ENCODE measurements around the gene FAM234A. TPM values are rescaled to one million over a fixed set of nuclear protein-coding genes. Genes with fewer than 3 reads are reported as not detected.

Gene FAM234A
- total RNA-seq, result 76.9 and 86.8 TPM in 2 replicates

GRCh38 chr16:234468-235305 lies at the start of gene FAM234A:
Gene FAM234A, plus strand, starts transcription at chr16:234821. Its CDS starts 19,593 bp downstream, at chr16:254414.

GRCh38 chr16:228852-229730 lies 5.5 kb upstream of the FAM234A start, which contains the start of gene LUC7L:
Gene LUC7L, minus strand, starts transcription at chr16:229449. Its CDS starts 110 bp downstream, at chr16:229339.

GRCh38 chr16:275786-276232 lies 41.2 kb downstream of the FAM234A start, which contains the start of gene RGS11:
Gene RGS11, minus strand, starts transcription at chr16:275944. Its CDS starts 33 bp downstream, at chr16:275911.

GRCh38 chr16:280552-280951 lies 45.9 kb downstream of the FAM234A start, which contains the start of gene ARHGDIG:
Gene ARHGDIG, plus strand, starts transcription at chr16:280591. Its CDS starts 90 bp downstream, at chr16:280681.

GRCh38 chr16:283033-283805 lies 48.6 kb downstream of the FAM234A start, which contains the start of gene PDIA2:
Gene PDIA2, plus strand, starts transcription at chr16:283164. Its CDS starts 6 bp downstream, at chr16:283170.

Other genes starting within 250 kb of the FAM234A start
- gene POLR3K, start 181.2 kb upstream of the FAM234A start, total RNA-seq, result 7.9 and 8.2 TPM in 2 replicates
- 55.0 and 59.3 TPM in 2 replicates for gene SNRNP25, start 181.0 kb upstream of the FAM234A start, total RNA-seq
- 28.2 and 34.0 TPM in 2 replicates for gene RHBDF1, start 162.2 kb upstream of the FAM234A start, total RNA-seq
- gene MPG, start 156.6 kb upstream of the FAM234A start, total RNA-seq, result 166 and 188 TPM in 2 replicates
- gene NPRL3, start 96.1 kb upstream of the FAM234A start, total RNA-seq, result 12.9 and 14.4 TPM in 2 replicates
- gene HBZ, start 82.2 kb upstream of the FAM234A start, total RNA-seq, result not detected in 2 replicates
- gene HBM, start 68.8 kb upstream of the FAM234A start, total RNA-seq, result not detected in 2 replicates
- gene HBA2, start 61.9 kb upstream of the FAM234A start, total RNA-seq, result 1.6 and 1.7 TPM in 2 replicates
- gene HBA1, start 58.1 kb upstream of the FAM234A start, total RNA-seq, result not detected in 2 replicates
- gene HBQ1, start 54.4 kb upstream of the FAM234A start, total RNA-seq, result 1.2 and 1.9 TPM in 2 replicates
- gene LUC7L, start 5.4 kb upstream of the FAM234A start, total RNA-seq, result 25.6 and 38.5 TPM in 2 replicates
- 0.17 and 0.30 TPM in 2 replicates for gene RGS11, start 41.1 kb downstream of the FAM234A start, total RNA-seq
- gene ARHGDIG, start 45.8 kb downstream of the FAM234A start, total RNA-seq, result not detected in 2 replicates
- 0.17 and 0.45 TPM in 2 replicates for gene PDIA2, start 48.3 kb downstream of the FAM234A start, total RNA-seq
- 18.0 and 19.0 TPM in 2 replicates for gene AXIN1, start 117.9 kb downstream of the FAM234A start, total RNA-seq
- gene MRPL28, start 135.7 kb downstream of the FAM234A start, total RNA-seq, result 186 and 196 TPM in 2 replicates
- 41.5 and 49.5 TPM in 2 replicates for gene PGAP6, start 147.2 kb downstream of the FAM234A start, total RNA-seq
- gene NME4, start 162.4 kb downstream of the FAM234A start, total RNA-seq, result 158 and 175 TPM in 2 replicates
- 21.5 and 24.1 TPM in 2 replicates for gene DECR2, start 167.1 kb downstream of the FAM234A start, total RNA-seq
- gene RAB11FIP3, start 190.8 kb downstream of the FAM234A start, total RNA-seq, result 15.3 and 17.5 TPM in 2 replicates